ENCODE data around the gene CCR7. TPM values are rescaled to one million over a fixed set of nuclear protein-coding genes. Genes with fewer than 3 reads are reported as not detected.
A peak's percentile ranks its signal among the peaks of the same experiment; 100 is the strongest.

The CCR7 gene
- total and polyA plus RNA-seq, 4 donors, result 1.8 to 5.9 (median 3.0) TPM

DNA sequence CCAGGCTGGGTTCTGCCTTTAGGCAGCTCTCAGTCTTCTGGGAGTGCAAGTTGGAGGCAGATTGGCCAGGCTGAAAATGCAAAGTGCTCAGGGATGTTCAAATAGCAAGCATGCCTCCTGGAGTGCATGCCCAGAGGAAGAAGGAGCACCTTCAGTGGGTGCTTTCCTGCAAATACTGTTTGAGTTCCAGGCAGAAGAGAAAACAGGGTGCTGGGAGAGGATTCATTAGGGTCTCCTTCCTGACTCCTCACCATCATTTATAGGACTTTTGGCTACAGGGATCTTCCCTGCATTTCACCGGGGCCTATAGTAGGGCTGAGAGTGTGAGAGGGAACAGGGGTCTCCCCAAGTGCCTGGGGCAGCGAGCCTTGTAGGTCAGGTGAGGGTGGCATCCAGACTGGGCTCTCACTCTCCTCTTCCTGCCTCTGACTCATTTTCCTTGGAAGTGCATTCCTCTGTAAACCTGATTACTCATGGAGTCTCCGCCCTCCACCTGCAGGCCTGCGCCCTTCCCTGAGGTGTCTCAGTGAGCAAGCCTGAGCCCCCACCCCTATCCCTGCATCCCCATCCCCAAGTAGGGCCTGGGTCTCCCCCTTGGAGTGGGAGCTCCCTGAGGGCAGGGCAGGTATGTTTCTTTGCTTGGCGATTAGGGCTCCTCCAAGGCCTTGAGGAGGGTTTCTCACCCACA, 46.7 kb downstream of the CCR7 start:
- Histone ChIP-seq H3K27ac (ENCODE audit: low read depth in 1 of 2, low read length in 1 of 2) (peak overlapping the region in 1 of 2 donors; percentile 6), H3K27me3 (ENCODE audit: control insufficient read depth in 3 of 3, insufficient read depth in 3 of 3, low read length in 2 of 3) (no peaks in the 10 kb centered on the region), H3K36me3 (ENCODE audit: control insufficient read depth in 4 of 4, insufficient read depth in 4 of 4, low read length in 4 of 4) (no peaks in the 10 kb centered on the region), H3K4me1 (ENCODE audit: control insufficient read depth in 5 of 5, insufficient read depth in 5 of 5, low read length in 5 of 5) (peaks cover 0 to 10% (median 0%) of the 10 kb centered on the region in 5 donors), H3K9ac (ENCODE audit: insufficient read depth in 1 of 2, low read length in 2 of 2) (no peak overlapping the region), H3K9me3 (ENCODE audit: control insufficient read depth in 4 of 4, insufficient read depth in 3 of 4, low read length in 3 of 4) (peaks cover 0 to 3% (median 0%) of the 10 kb centered on the region in 4 donors), H3K4me3 (no peak overlapping the region)
- no peak for ATAC-seq (ENCODE audit: insufficient read depth, low FRiP score)
- DNase-seq, result no peak
- 76 to 87% methylated on average over 5 of the region's 5 CpGs for WGBS, 2 donors
- TF ChIP-seq, protein P1, sequence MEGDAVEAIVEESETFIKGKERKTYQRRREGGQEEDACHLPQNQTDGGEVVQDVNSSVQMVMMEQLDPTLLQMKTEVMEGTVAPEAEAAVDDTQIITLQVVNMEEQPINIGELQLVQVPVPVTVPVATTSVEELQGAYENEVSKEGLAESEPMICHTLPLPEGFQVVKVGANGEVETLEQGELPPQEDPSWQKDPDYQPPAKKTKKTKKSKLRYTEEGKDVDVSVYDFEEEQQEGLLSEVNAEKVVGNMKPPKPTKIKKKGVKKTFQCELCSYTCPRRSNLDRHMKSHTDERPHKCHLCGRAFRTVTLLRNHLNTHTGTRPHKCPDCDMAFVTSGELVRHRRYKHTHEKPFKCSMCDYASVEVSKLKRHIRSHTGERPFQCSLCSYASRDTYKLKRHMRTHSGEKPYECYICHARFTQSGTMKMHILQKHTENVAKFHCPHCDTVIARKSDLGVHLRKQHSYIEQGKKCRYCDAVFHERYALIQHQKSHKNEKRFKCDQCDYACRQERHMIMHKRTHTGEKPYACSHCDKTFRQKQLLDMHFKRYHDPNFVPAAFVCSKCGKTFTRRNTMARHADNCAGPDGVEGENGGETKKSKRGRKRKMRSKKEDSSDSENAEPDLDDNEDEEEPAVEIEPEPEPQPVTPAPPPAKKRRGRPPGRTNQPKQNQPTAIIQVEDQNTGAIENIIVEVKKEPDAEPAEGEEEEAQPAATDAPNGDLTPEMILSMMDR (IDR thresholded peaks at IDR 0.05; ENCODE audit: control extremely low read depth, extremely low read depth), result no peak

DNA sequence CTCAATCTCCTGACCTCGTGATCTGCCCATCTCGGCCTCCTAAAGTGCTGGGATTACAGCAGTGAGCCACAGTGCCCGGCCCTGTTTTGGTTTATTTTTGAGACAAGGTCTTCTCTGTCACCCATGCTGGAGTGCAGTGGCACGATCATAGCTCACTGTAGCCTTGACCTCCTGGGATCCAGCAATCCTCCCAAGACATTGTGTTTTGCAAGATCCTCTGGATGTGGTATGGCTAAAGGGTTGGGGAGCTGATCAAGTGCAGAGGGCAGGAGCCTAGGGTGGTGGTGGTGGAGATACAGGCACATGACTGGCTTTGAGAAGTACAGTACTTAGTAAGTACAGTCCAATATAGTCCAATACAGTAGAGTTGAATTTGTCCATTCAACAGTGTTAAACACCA, 47.3 kb downstream of the CCR7 start:
- DNase-seq (no peak), ATAC-seq (ENCODE audit: insufficient read depth, low FRiP score) (no peak)
- Histone ChIP-seq H3K9ac (ENCODE audit: insufficient read depth in 1 of 2, low read length in 2 of 2) (no peak overlapping the region), H3K27me3 (ENCODE audit: control insufficient read depth in 3 of 3, insufficient read depth in 3 of 3, low read length in 2 of 3) (no peaks in the 10 kb centered on the region), H3K4me1 (ENCODE audit: control insufficient read depth in 5 of 5, insufficient read depth in 5 of 5, low read length in 5 of 5) (peaks cover 0 to 10% (median 0%) of the 10 kb centered on the region in 5 donors), H3K4me3 (no peak overlapping the region), H3K36me3 (ENCODE audit: control insufficient read depth in 4 of 4, insufficient read depth in 4 of 4, low read length in 4 of 4) (no peaks in the 10 kb centered on the region), H3K27ac (ENCODE audit: low read depth in 1 of 2, low read length in 1 of 2) (peak overlapping the region in 1 of 2 donors; percentile 6), H3K9me3 (ENCODE audit: control insufficient read depth in 4 of 4, insufficient read depth in 3 of 4, low read length in 3 of 4) (peaks cover 0 to 3% (median 0%) of the 10 kb centered on the region in 4 donors)
- WGBS, 2 donors, result 91 to 95% methylated on average over 4 of the region's 4 CpGs
- TF ChIP-seq, protein P1 (IDR thresholded peaks at IDR 0.05; ENCODE audit: control extremely low read depth, extremely low read depth), result no peak

DNA sequence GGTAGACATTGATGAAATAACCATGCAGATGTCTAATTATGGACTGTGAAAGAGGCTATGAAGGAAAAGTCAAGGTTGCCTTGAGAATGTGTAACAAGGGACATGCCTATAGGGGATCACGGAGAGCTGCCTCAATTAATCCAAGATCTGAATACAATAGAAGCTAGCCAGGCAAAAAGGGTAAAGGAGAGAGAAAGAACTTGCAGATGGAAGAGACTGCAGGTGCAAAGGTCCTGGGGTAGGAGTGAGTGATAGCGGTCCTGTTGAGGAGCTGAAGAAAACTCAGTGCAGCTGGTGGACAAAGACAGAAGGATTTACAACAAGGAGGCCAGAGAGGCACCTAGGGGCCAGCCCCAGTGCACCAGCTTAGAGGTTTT, 48.0 kb downstream of the CCR7 start:
- ATAC-seq (ENCODE audit: insufficient read depth, low FRiP score) (no peak), DNase-seq (no peak)
- Histone ChIP-seq H3K36me3 (ENCODE audit: control insufficient read depth in 4 of 4, insufficient read depth in 4 of 4, low read length in 4 of 4) (no peaks in the 10 kb centered on the region), H3K27ac (ENCODE audit: low read depth in 1 of 2, low read length in 1 of 2) (no peak overlapping the region), H3K4me1 (ENCODE audit: control insufficient read depth in 5 of 5, insufficient read depth in 5 of 5, low read length in 5 of 5) (peaks cover 0 to 11% (median 0%) of the 10 kb centered on the region in 5 donors), H3K9ac (ENCODE audit: insufficient read depth in 1 of 2, low read length in 2 of 2) (no peak overlapping the region), H3K4me3 (no peak overlapping the region), H3K27me3 (ENCODE audit: control insufficient read depth in 3 of 3, insufficient read depth in 3 of 3, low read length in 2 of 3) (no peaks in the 10 kb centered on the region), H3K9me3 (ENCODE audit: control insufficient read depth in 4 of 4, insufficient read depth in 3 of 4, low read length in 3 of 4) (no peaks in the 10 kb centered on the region)
- TF ChIP-seq, protein P1 (IDR thresholded peaks at IDR 0.05; ENCODE audit: control extremely low read depth, extremely low read depth), result no peak
- 83 to 85% methylated on average over 2 of the region's 2 CpGs for WGBS, 2 donors
